Measurements from ENCODE around the gene DYNC1I1. TPM values are rescaled to one million over a fixed set of nuclear protein-coding genes. Genes with fewer than 3 reads are reported as not detected.

The DYNC1I1 gene
- total RNA-seq, 8 experiments from 2014 or later: 4.0 to 28.3 (median 9.2) TPM

DNA sequence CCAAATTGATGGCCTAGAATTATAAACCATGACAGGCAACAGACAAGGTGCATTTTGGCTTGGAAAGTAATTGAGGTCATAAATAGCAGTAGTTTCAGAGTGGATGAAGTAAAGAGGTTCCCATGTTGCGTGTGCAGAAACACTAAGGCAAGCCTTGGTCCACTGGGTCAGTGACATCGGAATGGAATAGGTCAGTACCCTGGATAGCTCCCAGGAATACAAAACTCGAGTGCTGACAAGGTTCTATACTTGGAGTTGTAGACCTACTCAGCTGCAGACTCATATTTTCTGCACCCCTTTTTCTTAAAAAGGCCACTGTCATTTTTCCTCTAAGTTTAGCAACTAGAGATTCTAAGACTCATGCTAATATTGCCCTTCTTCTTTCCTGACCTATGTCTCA lies 132.8 kb downstream of the DYNC1I1 start:
- Histone ChIP-seq H3K4me3 (no peak overlapping the region), H3K27ac (no peak overlapping the region), H3K4me1 (replicated peaks in 1 of 2) (no peaks in the 10 kb centered on the region)
- in situ Hi-C loops (cut with MboI; ENCODE audit: low pct_unique_long_range_greater_than_20kb in 2 of 9, low sequenced_read_pairs in 9 of 9, unreplicated experiment in 9 of 9): loop anchor here in 5 of 9 experiments (25.0 kb wide), 4 partner anchors 307 to 1157 kb away; no protein-coding TSS in a partner anchor
- WGBS, 10 experiments: 20 to 67% (median 35%) methylated on average over 1 to 2 of the region's 3 CpGs; no CpG with 5 or more reads in 5 of the 10 experiments
- no peak for ATAC-seq (replicated peaks in 6 of 8)

DNA sequence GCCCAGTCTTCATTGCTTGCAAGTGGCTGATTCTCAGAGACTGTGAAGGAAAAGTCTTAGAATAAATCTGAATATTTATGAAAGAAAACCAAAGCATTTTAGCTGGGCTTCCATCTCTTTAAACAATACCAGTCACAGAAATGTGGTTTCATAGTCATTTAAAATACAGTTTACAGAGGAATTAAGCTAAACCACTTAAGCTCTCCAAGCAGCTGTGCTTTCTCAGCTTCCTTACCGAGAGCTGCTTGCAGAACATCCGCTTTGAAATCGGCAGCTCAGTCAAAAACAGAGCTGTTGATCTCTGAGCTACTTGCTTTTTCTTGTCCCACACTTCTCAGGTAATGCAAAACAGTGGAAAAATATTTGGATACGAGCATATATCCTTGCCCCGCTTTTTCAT lies 134.5 kb downstream of the DYNC1I1 start:
- Histone ChIP-seq H3K4me3 (no peak overlapping the region), H3K27ac (no peak overlapping the region), H3K4me1 (replicated peaks in 1 of 2) (no peaks in the 10 kb centered on the region)
- peak in 1 of 8 experiments; percentile 73 for ATAC-seq (replicated peaks in 6 of 8)
- in situ Hi-C loops (cut with MboI; ENCODE audit: low pct_unique_long_range_greater_than_20kb in 2 of 9, low sequenced_read_pairs in 9 of 9, unreplicated experiment in 9 of 9): loop anchor here in 5 of 9 experiments (25.0 kb wide), 4 partner anchors 305 to 1155 kb away; no protein-coding TSS in a partner anchor
- WGBS, 10 experiments: 0 to 93% (median 76%) methylated on average over 1 to 5 of the region's 5 CpGs; no CpG with 5 or more reads in 2 of the 10 experiments

DNA sequence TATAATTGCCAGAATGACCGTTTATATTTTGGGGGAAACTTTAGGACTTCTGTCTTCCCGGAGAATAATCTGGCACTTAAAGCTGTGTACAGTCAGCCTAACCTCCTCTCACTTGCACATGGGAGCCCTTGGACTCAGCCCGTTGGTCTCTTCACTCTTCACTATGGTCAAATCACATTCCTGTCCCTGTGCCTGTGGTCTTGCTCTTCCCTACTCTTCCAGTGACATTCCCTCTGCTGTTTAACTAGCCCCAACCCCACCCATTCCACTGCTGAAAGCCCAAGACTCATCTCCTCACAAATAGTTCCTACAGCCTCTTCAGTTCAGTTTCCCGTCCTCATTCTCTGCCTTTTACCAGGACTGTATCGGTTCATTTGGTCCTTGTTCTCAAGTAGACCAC lies 135.0 kb downstream of the DYNC1I1 start:
- no peak overlapping the region for H3K27ac ChIP-seq
- H3K4me1 ChIP-seq (replicated peaks in 1 of 2): no peaks in the 10 kb centered on the region
- no peak for ATAC-seq (replicated peaks in 6 of 8)
- WGBS, 10 experiments: 22 to 96% (median 85%) methylated on average over 1 to 5 of the region's 5 CpGs
- no peak overlapping the region for H3K4me3 ChIP-seq
- in situ Hi-C loops (cut with MboI; ENCODE audit: low pct_unique_long_range_greater_than_20kb in 2 of 9, low sequenced_read_pairs in 9 of 9, unreplicated experiment in 9 of 9): loop anchor here in 5 of 9 experiments (25.0 kb wide), 4 partner anchors 305 to 1155 kb away; no protein-coding TSS in a partner anchor

DNA sequence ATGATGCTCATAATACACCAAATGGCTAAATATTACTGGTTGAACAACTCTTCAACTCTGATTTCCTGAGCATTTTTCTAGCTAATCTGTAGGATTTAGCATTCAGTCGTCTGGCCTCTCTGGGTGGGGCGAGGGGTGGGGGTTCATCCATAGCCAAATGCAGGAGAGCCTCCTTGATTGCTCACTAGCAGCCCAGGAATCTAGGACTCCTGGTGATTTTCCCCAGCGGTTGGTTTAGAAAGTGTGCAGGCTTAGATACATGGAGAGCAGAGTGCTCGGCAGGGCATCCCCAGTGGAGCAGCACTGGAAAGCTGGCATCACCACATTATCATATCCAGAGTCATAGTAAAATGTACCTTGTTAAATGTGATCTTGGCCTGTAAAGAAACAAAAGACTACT lies 136.1 kb downstream of the DYNC1I1 start:
- no peak overlapping the region for H3K27ac ChIP-seq
- no peaks in the 10 kb centered on the region for H3K4me1 ChIP-seq (replicated peaks in 1 of 2)
- in situ Hi-C loops (cut with MboI; ENCODE audit: low pct_unique_long_range_greater_than_20kb in 2 of 9, low sequenced_read_pairs in 9 of 9, unreplicated experiment in 9 of 9): loop anchor here in 5 of 9 experiments (25.0 kb wide), 4 partner anchors 304 to 1154 kb away; no protein-coding TSS in a partner anchor
- WGBS, 10 experiments: 0 to 72% (median 44%) methylated on average over 1 to 4 of the region's 4 CpGs; no CpG with 5 or more reads in 2 of the 10 experiments
- H3K4me3 ChIP-seq: no peak overlapping the region
- ATAC-seq (replicated peaks in 6 of 8): peak in 1 of 8 experiments; percentile 31

DNA sequence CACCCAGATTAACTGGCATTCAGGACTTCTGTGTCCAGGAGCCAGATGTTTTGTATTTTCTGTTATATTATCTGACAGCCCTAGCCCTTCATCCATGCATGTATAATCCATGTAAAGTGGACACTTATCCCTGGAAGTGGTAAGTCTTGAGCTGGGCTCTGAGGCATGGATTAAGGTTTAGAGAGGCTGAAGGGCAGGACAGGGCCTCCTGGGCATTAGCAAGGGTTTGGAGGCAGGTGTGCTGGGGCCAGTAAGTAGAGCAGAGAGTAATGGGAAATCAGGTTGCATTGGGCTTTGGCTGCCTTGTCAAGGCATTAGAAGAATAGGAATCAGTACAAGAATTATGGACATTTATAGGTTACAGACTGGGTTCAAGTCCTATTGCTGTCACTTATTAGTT lies 138.0 kb downstream of the DYNC1I1 start:
- ATAC-seq (replicated peaks in 6 of 8): peak in 1 of 8 experiments; percentile 33
- H3K27ac ChIP-seq: no peak overlapping the region
- H3K4me1 ChIP-seq (replicated peaks in 1 of 2): no peaks in the 10 kb centered on the region
- in situ Hi-C loops (cut with MboI; ENCODE audit: low pct_unique_long_range_greater_than_20kb in 2 of 9, low sequenced_read_pairs in 9 of 9, unreplicated experiment in 9 of 9): loop anchor here in 6 of 9 experiments (10.0 to 25.0 kb wide), 6 partner anchors 164 to 1152 kb away; partner anchors contain the start of gene DLX5 (in 1 of the 6)
- H3K4me3 ChIP-seq: no peak overlapping the region

DNA sequence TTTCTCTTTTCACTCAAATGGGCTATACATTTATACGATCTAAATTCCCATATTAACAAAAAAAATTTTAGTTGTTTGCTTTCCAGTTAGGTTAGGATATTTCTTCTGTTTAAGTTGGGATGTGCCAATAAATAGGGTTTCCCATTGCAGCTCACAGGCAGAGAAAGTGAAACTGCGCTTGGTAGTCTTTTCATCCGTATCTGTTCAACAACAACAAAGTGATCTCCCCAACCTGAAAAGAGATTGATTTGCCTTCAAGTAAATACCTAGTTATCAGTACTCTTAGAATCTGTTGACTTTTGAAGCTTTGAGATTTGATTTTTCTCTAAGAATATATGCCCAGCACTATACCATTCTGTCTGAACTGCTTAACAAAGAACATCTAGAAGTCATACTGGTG lies 143.4 kb downstream of the DYNC1I1 start:
- WGBS, 10 experiments: 37 to 100% (median 70%) methylated on average over 1 to 3 of the region's 3 CpGs; no CpG with 5 or more reads in 1 of the 10 experiments
- Histone ChIP-seq H3K4me1 (replicated peaks in 1 of 2) (no peaks in the 10 kb centered on the region), H3K27ac (no peak overlapping the region), H3K4me3 (no peak overlapping the region)
- ATAC-seq (replicated peaks in 6 of 8): no peak
- in situ Hi-C loops (cut with MboI; ENCODE audit: low pct_unique_long_range_greater_than_20kb in 2 of 9, low sequenced_read_pairs in 9 of 9, unreplicated experiment in 9 of 9): loop anchor here in 6 of 9 experiments (10.0 to 25.0 kb wide), 6 partner anchors 159 to 1147 kb away; partner anchors contain the start of gene DLX5 (in 1 of the 6)

DNA sequence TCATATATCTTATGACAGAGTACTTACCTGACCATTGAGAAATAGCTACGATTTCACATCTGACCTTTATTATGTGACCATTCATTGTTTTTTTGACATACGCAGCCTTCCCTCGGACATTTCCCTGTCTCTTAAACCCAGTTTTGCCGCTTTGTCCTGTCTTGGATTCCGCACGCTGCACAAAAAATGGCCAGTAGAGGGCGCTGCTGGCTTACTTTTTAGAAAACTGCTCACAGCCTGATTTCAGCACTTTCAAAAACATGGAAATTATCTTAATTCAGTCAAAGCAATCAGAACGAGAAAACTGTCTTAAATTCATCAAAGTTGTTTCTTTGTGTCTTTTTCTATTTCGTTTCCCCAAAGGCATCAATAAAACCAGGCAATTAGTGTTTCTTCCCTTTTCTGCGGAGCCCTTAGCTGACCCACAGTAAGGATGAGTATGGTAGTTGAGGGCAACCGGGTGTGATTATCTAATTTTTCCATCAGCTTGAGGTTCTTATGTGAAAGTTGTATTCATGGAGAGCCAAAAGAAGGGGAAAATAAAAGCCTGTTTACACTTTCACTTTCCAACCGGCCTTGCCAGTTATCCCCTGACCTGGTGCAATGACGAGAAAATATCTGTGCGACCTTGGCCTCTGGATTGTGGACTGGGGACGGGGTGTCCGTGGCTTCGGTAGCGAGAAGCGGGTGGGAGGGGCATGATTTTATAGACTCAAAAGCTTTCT lies 144.4 kb downstream of the DYNC1I1 start:
- in situ Hi-C loops (cut with MboI; ENCODE audit: low pct_unique_long_range_greater_than_20kb in 2 of 9, low sequenced_read_pairs in 9 of 9, unreplicated experiment in 9 of 9): loop anchor here in 6 of 9 experiments (10.0 to 25.0 kb wide), 6 partner anchors 158 to 1146 kb away; partner anchors contain the start of gene DLX5 (in 1 of the 6)
- Histone ChIP-seq H3K27ac (no peak overlapping the region), H3K4me1 (replicated peaks in 1 of 2) (no peaks in the 10 kb centered on the region), H3K4me3 (no peak overlapping the region)
- WGBS, 10 experiments: 2 to 49% (median 30%) methylated on average over 7 to 19 of the region's 19 CpGs
- ATAC-seq (replicated peaks in 6 of 8): peak; percentile 42 to 83 (median 73)

DNA sequence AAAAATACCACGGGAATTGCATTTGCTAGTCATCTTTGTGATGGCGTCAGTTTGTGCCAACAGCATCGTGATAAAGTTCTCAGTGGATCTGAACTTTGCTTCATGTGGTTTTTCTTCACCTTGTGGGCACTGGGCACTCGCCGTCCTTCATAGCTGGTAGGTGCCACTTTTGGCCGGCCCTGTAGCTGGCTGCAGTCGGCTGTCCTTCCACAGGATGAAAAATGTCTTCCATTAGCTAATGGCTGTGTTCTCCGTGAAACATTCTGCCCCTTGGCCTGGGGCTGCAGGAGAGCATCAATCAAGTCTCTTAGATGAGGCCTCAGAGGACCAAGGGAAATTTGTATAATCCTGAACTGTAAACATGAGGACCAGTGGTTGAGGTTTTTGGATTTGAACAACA lies 145.3 kb downstream of the DYNC1I1 start:
- in situ Hi-C loops (cut with MboI; ENCODE audit: low pct_unique_long_range_greater_than_20kb in 2 of 9, low sequenced_read_pairs in 9 of 9, unreplicated experiment in 9 of 9): loop anchor here in 6 of 9 experiments (10.0 to 25.0 kb wide), 6 partner anchors 157 to 1145 kb away; partner anchors contain the start of gene DLX5 (in 1 of the 6)
- no peak overlapping the region for H3K27ac ChIP-seq
- ATAC-seq (replicated peaks in 6 of 8): peak in 1 of 8 experiments; percentile 55
- no peaks in the 10 kb centered on the region for H3K4me1 ChIP-seq (replicated peaks in 1 of 2)
- H3K4me3 ChIP-seq: no peak overlapping the region
- 40 to 90% (median 82%) methylated on average over 1 to 8 of the region's 8 CpGs; no CpG with 5 or more reads in 3 of the 10 experiments for WGBS, 10 experiments

DNA sequence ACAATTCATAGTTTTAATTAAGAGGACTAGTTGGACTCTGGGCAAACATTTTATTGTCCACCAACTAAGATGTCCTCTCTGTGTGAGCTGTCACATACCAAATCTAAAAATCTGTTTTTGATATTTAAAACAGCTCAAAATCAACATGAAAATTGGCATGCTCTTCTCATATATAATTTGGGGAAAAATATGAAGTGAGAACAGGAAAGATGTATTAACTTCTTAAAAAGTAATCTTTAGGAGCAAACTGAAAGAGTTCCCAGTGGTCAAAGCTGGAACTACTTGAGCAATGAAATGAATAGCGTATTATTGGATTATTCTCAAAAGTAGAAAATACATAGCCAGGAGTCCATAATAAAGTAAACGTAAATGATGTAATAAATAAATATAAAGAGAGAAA lies 147.2 kb downstream of the DYNC1I1 start:
- ATAC-seq (replicated peaks in 6 of 8): no peak
- no peak overlapping the region for H3K4me3 ChIP-seq
- no peak overlapping the region for H3K27ac ChIP-seq
- in situ Hi-C loops (cut with MboI; ENCODE audit: low pct_unique_long_range_greater_than_20kb in 2 of 9, low sequenced_read_pairs in 9 of 9, unreplicated experiment in 9 of 9): loop anchor here in 6 of 9 experiments (10.0 to 25.0 kb wide), 6 partner anchors 155 to 1143 kb away; partner anchors contain the start of gene DLX5 (in 1 of the 6)
- WGBS, 10 experiments: 47 to 100% (median 96%) methylated on average over 1 to 2 of the region's 2 CpGs
- H3K4me1 ChIP-seq (replicated peaks in 1 of 2): no peaks in the 10 kb centered on the region

DNA sequence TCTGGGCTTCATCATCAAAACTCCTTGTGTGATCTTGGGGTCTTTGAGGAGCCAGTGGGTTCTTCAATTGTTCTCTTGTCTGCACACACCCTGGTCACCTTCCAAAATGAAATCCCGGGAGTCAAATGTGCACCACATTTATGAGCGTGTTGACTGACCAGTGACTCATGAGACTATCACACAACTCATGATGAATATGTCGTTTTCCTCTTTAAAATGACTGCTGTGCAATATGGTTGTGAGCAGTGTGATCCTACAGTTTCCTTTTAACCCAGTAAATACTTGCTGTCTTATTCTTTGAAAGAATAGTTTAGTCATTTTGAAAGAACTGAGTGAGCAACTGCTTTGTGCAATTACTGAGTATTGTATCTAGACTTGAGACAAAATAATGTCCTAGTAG lies 149.2 kb downstream of the DYNC1I1 start:
- no peak overlapping the region for H3K27ac ChIP-seq
- in situ Hi-C loops (cut with MboI; ENCODE audit: low pct_unique_long_range_greater_than_20kb in 2 of 9, low sequenced_read_pairs in 9 of 9, unreplicated experiment in 9 of 9): loop anchor here in 5 of 9 experiments (25.0 kb wide), 4 partner anchors 291 to 1141 kb away; no protein-coding TSS in a partner anchor
- WGBS, 10 experiments: 0 to 100% (median 85%) methylated on average over 1 to 3 of the region's 3 CpGs; no CpG with 5 or more reads in 2 of the 10 experiments
- no peaks in the 10 kb centered on the region for H3K4me1 ChIP-seq (replicated peaks in 1 of 2)
- no peak overlapping the region for H3K4me3 ChIP-seq
- ATAC-seq (replicated peaks in 6 of 8): peak in 2 of 8 experiments; percentile 42 to 52

DNA sequence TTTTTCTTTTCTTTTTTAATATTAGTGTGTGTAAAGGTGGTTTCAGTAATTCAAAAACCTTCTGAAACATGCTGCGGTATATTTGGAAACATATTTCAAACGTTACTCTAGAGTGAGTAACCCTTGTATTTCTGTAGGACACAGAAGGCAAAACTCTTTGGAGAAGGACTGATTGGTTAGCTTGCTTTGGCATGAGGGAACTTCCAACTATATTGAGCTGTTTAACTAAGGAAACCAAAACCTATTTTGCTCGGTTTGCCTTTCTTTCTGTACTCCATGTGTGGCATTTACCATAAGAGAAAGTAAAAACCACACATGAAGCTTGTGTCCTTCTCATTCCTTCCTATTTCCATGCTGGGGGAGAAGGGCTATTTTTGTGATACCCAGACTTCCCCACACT lies 149.8 kb downstream of the DYNC1I1 start:
- no peak overlapping the region for H3K27ac ChIP-seq
- in situ Hi-C loops (cut with MboI; ENCODE audit: low pct_unique_long_range_greater_than_20kb in 2 of 9, low sequenced_read_pairs in 9 of 9, unreplicated experiment in 9 of 9): loop anchor here in 5 of 9 experiments (25.0 kb wide), 4 partner anchors 290 to 1140 kb away; no protein-coding TSS in a partner anchor
- 12 to 87% (median 58%) methylated on average over 1 to 3 of the region's 3 CpGs for whole genome bisulfite sequencing, 10 experiments
- no peak for ATAC-seq (replicated peaks in 6 of 8)
- no peak overlapping the region for H3K4me3 ChIP-seq
- no peaks in the 10 kb centered on the region for H3K4me1 ChIP-seq (replicated peaks in 1 of 2)

DNA sequence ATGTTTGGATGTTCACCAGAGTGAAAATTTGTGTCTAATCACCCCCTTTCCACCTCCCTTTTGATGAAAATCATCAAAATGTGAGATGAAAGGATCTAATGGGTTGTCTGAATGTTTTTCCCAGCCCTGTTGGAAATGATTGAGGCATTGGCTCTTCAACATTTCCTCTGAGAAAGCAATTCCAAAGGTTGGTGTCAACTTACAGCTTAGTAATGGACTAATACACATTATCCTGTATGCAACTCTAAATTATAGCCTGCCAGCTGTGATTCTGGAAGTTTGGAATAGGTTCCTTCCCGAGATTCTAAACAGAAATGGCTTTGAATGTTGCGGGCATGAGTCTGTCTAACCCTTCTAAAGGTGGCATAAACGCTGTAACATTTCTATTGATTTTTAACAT lies 152.9 kb downstream of the DYNC1I1 start:
- no peaks in the 10 kb centered on the region for H3K4me1 ChIP-seq (replicated peaks in 1 of 2)
- H3K27ac ChIP-seq: no peak overlapping the region
- no peak overlapping the region for H3K4me3 ChIP-seq
- ATAC-seq (replicated peaks in 6 of 8): no peak
- WGBS, 10 experiments: 29 to 100% (median 75%) methylated on average over 1 to 3 of the region's 3 CpGs
- in situ Hi-C loops (cut with MboI; ENCODE audit: low pct_unique_long_range_greater_than_20kb in 2 of 9, low sequenced_read_pairs in 9 of 9, unreplicated experiment in 9 of 9): no loop called here

DNA sequence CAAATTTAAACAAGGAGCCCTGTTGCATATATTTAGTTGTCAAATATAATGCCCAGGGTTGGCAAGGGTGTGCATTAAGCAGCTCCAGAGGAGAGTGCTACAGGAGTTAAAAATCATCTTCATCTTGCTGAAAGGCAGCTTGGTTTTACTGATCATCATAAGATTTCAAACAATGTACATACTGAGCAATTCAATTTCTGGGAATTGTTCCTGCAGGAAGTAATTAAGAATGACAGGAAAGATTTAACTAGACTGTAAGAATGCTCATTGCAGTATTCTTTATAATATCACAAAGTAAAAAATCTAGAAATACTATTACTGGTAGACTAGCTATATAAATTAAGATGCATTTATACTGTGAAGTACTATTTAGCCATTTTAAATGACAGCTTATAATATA lies 153.6 kb downstream of the DYNC1I1 start:
- ATAC-seq (replicated peaks in 6 of 8): peak in 1 of 8 experiments; percentile 29
- no peak overlapping the region for H3K4me3 ChIP-seq
- no peaks in the 10 kb centered on the region for H3K4me1 ChIP-seq (replicated peaks in 1 of 2)
- in situ Hi-C loops (cut with MboI; ENCODE audit: low pct_unique_long_range_greater_than_20kb in 2 of 9, low sequenced_read_pairs in 9 of 9, unreplicated experiment in 9 of 9): no loop called here
- no peak overlapping the region for H3K27ac ChIP-seq

All from motor neuron (in vitro differentiated cells).